Gastrocnemius medialis (tissue), 4 donors: ENCODE results near the gene ORC6.

Experiments used
- CTCF ChIP-seq, 5 experiments: fragments of 450-650 bp in 3 of 5; fragments of 200-600 bp in 2 of 5; sonication (generic) in 2 of 5; IDR thresholded peaks in 4 of 5; conservative IDR thresholded peaks in 1 of 5; 1 replicate in 4 of 5; 2 replicates in 1 of 5; pipeline ENCODE4 v1.5.1; 2016 to 2019; ENCODE audit warnings: antibody characterized with exemption in 5 of 5, mild to moderate bottlenecking in 3 of 5, moderate library complexity in 3 of 5
- POLR2A ChIP-seq, 2 donors: fragments of 450-650 bp; IDR thresholded peaks; one replicate each; pipeline ENCODE4 v1.6.1; 2017; ENCODE audit warnings: antibody characterized with exemption in 2 of 2, mild to moderate bottlenecking in 2 of 2, moderate library complexity in 2 of 2

DNA sequence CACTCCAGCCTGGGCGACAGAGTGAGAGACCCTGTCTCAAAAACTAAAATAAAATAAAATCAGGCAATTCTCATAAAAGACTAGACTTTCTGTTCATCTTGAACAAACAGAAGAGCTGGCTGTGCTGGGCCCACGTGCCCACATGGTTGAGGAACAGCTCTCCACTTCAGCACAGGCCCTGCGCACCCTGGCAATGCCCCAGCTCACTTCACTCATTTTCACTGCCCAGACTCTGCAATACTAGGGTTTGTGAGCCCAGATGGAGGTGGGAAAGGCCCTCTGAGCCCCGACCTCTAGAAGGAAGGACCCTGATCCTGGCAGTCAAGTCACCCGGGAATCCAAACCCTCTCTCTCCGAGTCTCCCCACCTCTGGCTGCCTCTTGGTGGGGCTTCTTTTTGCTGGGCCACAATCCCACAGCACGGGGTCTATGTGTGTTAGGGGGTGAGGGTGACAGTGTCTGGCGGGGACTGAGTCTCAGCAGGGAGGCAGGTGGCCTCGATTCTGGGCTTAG lies 43.9 kb downstream of the ORC6 start:
- no peak for TF ChIP-seq POLR2A (IDR thresholded peaks at IDR 0.05)
- TF ChIP-seq CTCF (IDR thresholded peaks at IDR 0.05 in 4 of 5, conservative IDR thresholded peaks at IDR 0.05 in 1 of 5), result no peak
